Hippocampal formation (tissue), 2 donors: ENCODE results near the gene IL17B.

Source experiments
- DNase-seq, 2 donors: peaks; one replicate each; lab custom pipeline; 2025; lab: John Stamatoyannopoulos, UW

The IL17B gene

GRCh38 chr5:149414405-149415065, 35.4 kb upstream of the IL17B start:
- DNase-seq, result no peak

- DNase-seq, result no peak
Measured at GRCh38 chr5:149413477-149414210, 34.6 kb upstream of the IL17B start.

GRCh38 chr5:149412783-149413476, 33.8 kb upstream of the IL17B start:
- no peak for DNase-seq

- no peak for DNase-seq
Measured at GRCh38 chr5:149411738-149412519, 32.8 kb upstream of the IL17B start.

- DNase-seq, result no peak
Measured at GRCh38 chr5:149410721-149411432, 31.8 kb upstream of the IL17B start.

- DNase-seq, result no peak
Measured at GRCh38 chr5:149410071-149410470, 31.0 kb upstream of the IL17B start.

GRCh38 chr5:149409268-149409948, 30.3 kb upstream of the IL17B start:
- no peak for DNase-seq

GRCh38 chr5:149408252-149409099, 29.4 kb upstream of the IL17B start:
- DNase-seq, result no peak

GRCh38 chr5:149407323-149408251, 28.5 kb upstream of the IL17B start:
- DNase-seq, result no peak

- no peak for DNase-seq
Measured at GRCh38 chr5:149406979-149407306, 27.9 kb upstream of the IL17B start.

- DNase-seq, result no peak
Measured at GRCh38 chr5:149406203-149406978, 27.3 kb upstream of the IL17B start.

GRCh38 chr5:149405550-149406202, 26.6 kb upstream of the IL17B start:
- no peak for DNase-seq

GRCh38 chr5:149404746-149405549, 25.9 kb upstream of the IL17B start:
- DNase-seq, result no peak

GRCh38 chr5:149403923-149404745, 25.0 kb upstream of the IL17B start:
- DNase-seq, result no peak

GRCh38 chr5:149402291-149402690, 23.2 kb upstream of the IL17B start:
- no peak for DNase-seq

GRCh38 chr5:149401051-149401450, 22.0 kb upstream of the IL17B start:
- DNase-seq, result no peak
